ENCODE data around the gene MGMT. TPM values are rescaled to one million over a fixed set of nuclear protein-coding genes. Genes with fewer than 3 reads are reported as not detected.

Gene MGMT
- total RNA-seq, 1 experiment from 2014 or later = 11.5 TPM

DNA sequence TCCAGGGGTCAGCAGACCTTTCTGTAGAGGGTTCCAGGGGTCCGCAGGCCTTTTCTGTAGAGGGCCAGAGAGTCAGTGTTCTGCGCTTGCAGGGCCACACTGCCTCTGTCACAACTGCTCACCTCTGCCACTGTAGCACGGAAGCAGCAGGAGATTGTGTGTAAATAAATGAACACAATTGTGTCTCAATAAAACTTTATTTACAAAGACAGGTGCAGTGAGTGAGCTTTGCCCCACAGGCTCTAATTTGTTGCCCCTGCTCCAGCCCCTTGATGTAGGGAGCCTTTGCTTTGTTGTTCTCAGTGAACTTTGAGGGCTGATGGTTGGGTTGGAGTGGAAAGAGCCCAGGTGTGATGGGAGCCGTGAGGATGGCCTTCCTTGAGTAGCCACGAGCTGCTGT is 67.8 kb downstream of the MGMT start:
- ChIA-PET CTCF (no interaction called here), POLR2A (no interaction called here), RAD21 (ENCODE audit: low non-redundant PET in 1 of 2, low total read pairs in 2 of 2, uncharacterized antibody in 2 of 2, unreplicated experiment in 2 of 2) (no interaction called here)
- intact Hi-C loops (cut with micrococcal nuclease) = no loop called here
- Histone ChIP-seq H3K9me3 (ENCODE audit: control insufficient read depth in 1 of 2, insufficient read depth in 1 of 2, low read depth in 1 of 2, low read length in 2 of 2) (peaks cover 4 to 13% of the 10 kb centered on the region in 2 experiments; a peak in 2 of 4 replicates), H3K9me2 (ENCODE audit: insufficient read depth) (no peaks in the 10 kb centered on the region), H3K4me1 (ENCODE audit: control insufficient read depth in 1 of 2, insufficient read depth in 2 of 2, low read length in 2 of 2) (peaks cover 8 to 18% of the 10 kb centered on the region in 2 experiments), H3K4me2 (ENCODE audit: low read length) (no peak overlapping the region), H3K27ac (ENCODE audit: low read depth, low read length) (no peak overlapping the region), H3K4me3 (replicated peaks in 1 of 2; ENCODE audit: low read depth in 1 of 2, low read length in 2 of 2) (no peak overlapping the region), H3K27me3 (ENCODE audit: insufficient read depth, low read length) (no peaks in the 10 kb centered on the region), H4K20me1 (ENCODE audit: insufficient read depth) (no peaks in the 10 kb centered on the region), H3K9ac (ENCODE audit: low read length) (no peak overlapping the region), H3K79me2 (ENCODE audit: insufficient read depth, low read length) (no peaks in the 10 kb centered on the region), H2AFZ (ENCODE audit: low read depth, low read length, poor library complexity, severe bottlenecking) (no peak overlapping the region), H3K36me3 (ENCODE audit: control insufficient read depth in 1 of 2, insufficient read depth in 2 of 2, low read length in 2 of 2) (no peaks in the 10 kb centered on the region)
- ATAC-seq = no peak
- no peak for DNase-seq (ENCODE audit: low read depth, low spot score)
- TF ChIP-seq ZNF274 (IDR thresholded peaks at IDR 0.05; ENCODE audit: low read depth, low read length) = no peak
- TF ChIP-seq EGR1 (IDR thresholded peaks at IDR 0.05; ENCODE audit: low read depth) = no peak
- TF ChIP-seq CTCF (IDR thresholded peaks at IDR 0.05 in 2 of 3, conservative IDR thresholded peaks at IDR 0.05 in 1 of 3; ENCODE audit: borderline replicate concordance in 1 of 3, insufficient read depth in 1 of 3, low read depth in 2 of 3, low read length in 2 of 3) = no peak
- BruUV-seq (replicated peaks) = no TSS peak

DNA sequence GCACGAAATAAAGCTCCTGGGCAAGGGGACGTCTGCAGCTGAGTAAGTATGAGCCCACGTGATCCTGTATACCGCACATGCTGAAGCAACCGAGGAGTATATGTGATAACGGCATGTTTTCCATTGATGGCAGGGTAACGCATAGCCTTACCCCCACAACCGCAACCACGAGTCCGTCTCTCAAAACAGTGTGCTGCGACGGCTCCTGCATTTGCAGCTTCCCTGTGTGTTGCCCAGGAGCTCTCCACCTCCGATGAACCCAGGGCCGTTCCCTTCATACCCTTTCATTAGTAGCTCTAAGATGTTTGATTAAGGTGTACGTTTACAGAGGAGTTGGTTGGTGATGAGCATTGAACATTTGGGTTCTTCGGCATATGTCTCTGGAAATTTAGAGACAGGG is 69.3 kb downstream of the MGMT start:
- Histone ChIP-seq H3K4me1 (ENCODE audit: control insufficient read depth in 1 of 2, insufficient read depth in 2 of 2, low read length in 2 of 2) (peaks cover 4 to 12% of the 10 kb centered on the region in 2 experiments), H3K9ac (ENCODE audit: low read length) (no peak overlapping the region), H3K4me2 (ENCODE audit: low read length) (no peak overlapping the region), H3K4me3 (replicated peaks in 1 of 2; ENCODE audit: low read depth in 1 of 2, low read length in 2 of 2) (no peak overlapping the region), H3K27me3 (ENCODE audit: insufficient read depth, low read length) (no peaks in the 10 kb centered on the region), H2AFZ (ENCODE audit: low read depth, low read length, poor library complexity, severe bottlenecking) (no peak overlapping the region), H3K9me3 (ENCODE audit: control insufficient read depth in 1 of 2, insufficient read depth in 1 of 2, low read depth in 1 of 2, low read length in 2 of 2) (peaks cover 4 to 13% of the 10 kb centered on the region in 2 experiments; a peak in 2 of 4 replicates), H3K79me2 (ENCODE audit: insufficient read depth, low read length) (no peaks in the 10 kb centered on the region), H4K20me1 (ENCODE audit: insufficient read depth) (no peaks in the 10 kb centered on the region), H3K9me2 (ENCODE audit: insufficient read depth) (no peaks in the 10 kb centered on the region), H3K27ac (ENCODE audit: low read depth, low read length) (no peak overlapping the region), H3K36me3 (ENCODE audit: control insufficient read depth in 1 of 2, insufficient read depth in 2 of 2, low read length in 2 of 2) (no peaks in the 10 kb centered on the region)
- POLR2A ChIA-PET = no interaction called here
- intact Hi-C loops (cut with micrococcal nuclease) = no loop called here
- DNase-seq (ENCODE audit: low read depth, low spot score) (no peak), ATAC-seq (no peak)
- BruUV-seq (replicated peaks) = no TSS peak
- RAD21 ChIA-PET (ENCODE audit: low non-redundant PET in 1 of 2, low total read pairs in 2 of 2, uncharacterized antibody in 2 of 2, unreplicated experiment in 2 of 2) = no interaction called here
- TF ChIP-seq CEBPB (IDR thresholded peaks at IDR 0.05; ENCODE audit: low read depth) (no peak), EZH2 (IDR thresholded peaks at IDR 0.05) (no peak), YY1 (IDR thresholded peaks at IDR 0.05; ENCODE audit: extremely low read depth, insufficient replicate concordance, low read depth, low read length) (no peak), JUND (IDR thresholded peaks at IDR 0.05) (no peak), POLR2A (IDR thresholded peaks at IDR 0.05; ENCODE audit: borderline replicate concordance, extremely low read depth, insufficient read depth, insufficient read length) (no peak), ZNF274 (IDR thresholded peaks at IDR 0.05; ENCODE audit: low read depth, low read length) (no peak), MAX (IDR thresholded peaks at IDR 0.05) (no peak), SIN3A (IDR thresholded peaks at IDR 0.05; ENCODE audit: low read depth) (no peak), SP1 (IDR thresholded peaks at IDR 0.05; ENCODE audit: low read depth) (no peak), ZFX (IDR thresholded peaks at IDR 0.05) (no peak), EZH2phosphoT487 (IDR thresholded peaks at IDR 0.05; ENCODE audit: borderline replicate concordance) (no peak)
- TF ChIP-seq, protein P1, sequence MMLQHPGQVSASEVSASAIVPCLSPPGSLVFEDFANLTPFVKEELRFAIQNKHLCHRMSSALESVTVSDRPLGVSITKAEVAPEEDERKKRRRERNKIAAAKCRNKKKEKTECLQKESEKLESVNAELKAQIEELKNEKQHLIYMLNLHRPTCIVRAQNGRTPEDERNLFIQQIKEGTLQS (IDR thresholded peaks at IDR 0.05) = no peak
- TF ChIP-seq, protein P2, sequence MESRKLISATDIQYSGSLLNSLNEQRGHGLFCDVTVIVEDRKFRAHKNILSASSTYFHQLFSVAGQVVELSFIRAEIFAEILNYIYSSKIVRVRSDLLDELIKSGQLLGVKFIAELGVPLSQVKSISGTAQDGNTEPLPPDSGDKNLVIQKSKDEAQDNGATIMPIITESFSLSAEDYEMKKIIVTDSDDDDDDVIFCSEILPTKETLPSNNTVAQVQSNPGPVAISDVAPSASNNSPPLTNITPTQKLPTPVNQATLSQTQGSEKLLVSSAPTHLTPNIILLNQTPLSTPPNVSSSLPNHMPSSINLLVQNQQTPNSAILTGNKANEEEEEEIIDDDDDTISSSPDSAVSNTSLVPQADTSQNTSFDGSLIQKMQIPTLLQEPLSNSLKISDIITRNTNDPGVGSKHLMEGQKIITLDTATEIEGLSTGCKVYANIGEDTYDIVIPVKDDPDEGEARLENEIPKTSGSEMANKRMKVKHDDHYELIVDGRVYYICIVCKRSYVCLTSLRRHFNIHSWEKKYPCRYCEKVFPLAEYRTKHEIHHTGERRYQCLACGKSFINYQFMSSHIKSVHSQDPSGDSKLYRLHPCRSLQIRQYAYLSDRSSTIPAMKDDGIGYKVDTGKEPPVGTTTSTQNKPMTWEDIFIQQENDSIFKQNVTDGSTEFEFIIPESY (IDR thresholded peaks at IDR 0.05; ENCODE audit: extremely low read depth, insufficient replicate concordance, low read length) = no peak
- CTCF ChIA-PET = no interaction called here
